ENCODE measurements around the gene AGPS.

- TF ChIP-seq CTCF (IDR thresholded peaks at IDR 0.05; ENCODE audit: low read depth, low read length) (no peak), EZH2phosphoT487 (IDR thresholded peaks at IDR 0.05; ENCODE audit: low read depth) (no peak)
These were observed 34.7 kb downstream of the AGPS start for GRCh38 chr2:177427316-177427715.

Measured in OCI-LY3 (cell line).